Central memory CD4-positive, alpha-beta T cell (primary cell): Measurements from ENCODE around the gene SUMO4.
A peak's percentile ranks its signal among the peaks of the same experiment; 100 is the strongest.

Experiments
- DNase-seq: peaks from one replicate; pipeline ENCODE4 v3.0.0; 2022
- total RNA-seq, 3 experiments: gene quantifications; one replicate each; lab custom pipeline; 2026; lab: John Stamatoyannopoulos, UW

Gene SUMO4
- 3.1 to 7.1 (median 6.3) reads per million in 3 experiments for total RNA-seq

DNA sequence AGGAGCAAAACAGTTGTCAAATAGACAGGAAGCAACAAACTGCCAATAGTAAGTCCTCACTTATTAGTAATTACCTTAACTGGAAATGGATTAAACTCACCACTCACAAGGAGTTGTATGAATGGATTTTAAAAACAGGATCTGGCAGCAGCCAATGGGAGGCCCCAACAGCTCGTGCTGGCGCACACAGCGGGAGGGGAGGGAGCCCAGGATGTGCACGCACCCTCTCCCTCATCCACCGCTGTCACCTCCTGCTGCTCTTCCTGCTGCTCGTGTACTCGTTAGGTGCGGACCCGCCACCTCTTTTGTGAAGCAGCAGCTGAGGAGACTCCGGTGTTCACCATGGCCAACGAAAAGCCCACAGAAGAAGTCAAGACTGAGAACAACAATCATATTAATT is at the start of gene SUMO4:
TSS of gene SUMO4 (plus strand) at position 213 of the 400 bp plus-strand sequence. CDS start at position 343, 130 bp downstream.
- DNase-seq = no peak

GRCh38 chr6:149354009-149354408 is 46.1 kb upstream of the SUMO4 start:
- DNase-seq = peak; percentile 13

GRCh38 chr6:149356081-149356750 is 43.8 kb upstream of the SUMO4 start:
- no peak for DNase-seq

DNA sequence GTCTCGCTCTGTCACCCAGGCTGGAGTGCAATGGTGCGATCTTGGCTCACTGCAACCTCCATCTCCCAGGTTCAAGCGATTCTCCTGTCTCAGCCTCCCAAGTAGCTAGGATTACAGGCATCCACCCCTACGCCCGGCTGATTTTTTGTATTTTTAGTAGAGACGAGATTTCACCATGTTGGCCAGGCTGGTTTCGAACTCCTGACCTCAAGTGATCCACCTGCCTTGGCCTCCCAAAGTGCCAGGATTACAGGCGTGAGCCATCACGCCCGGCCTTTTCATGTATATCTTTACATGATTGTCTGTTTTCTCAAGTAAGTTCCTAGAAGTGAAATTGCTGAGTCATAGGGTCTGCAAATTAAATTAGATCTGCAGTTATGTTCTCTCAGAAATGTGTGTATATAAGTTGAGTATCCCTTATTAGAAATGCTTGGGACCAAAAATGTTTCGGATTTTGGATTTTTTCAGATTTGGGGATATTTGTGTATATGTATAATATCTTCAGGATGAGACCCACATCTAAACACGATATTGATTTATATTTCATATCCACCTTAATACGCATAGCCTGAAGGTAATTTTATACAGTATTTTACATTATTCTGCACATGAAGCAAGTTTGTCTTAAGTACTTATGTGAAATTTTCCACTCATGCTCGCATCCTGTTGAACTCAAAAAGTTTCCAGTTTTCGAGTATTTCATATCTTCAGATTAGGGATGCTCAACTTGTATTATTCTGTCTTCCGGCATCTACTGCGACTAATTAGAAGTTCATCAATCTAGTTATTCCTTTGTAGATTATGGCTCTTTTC is 42.1 kb upstream of the SUMO4 start:
- DNase-seq = no peak

- DNase-seq = no peak
These were observed 40.6 kb upstream of the SUMO4 start for GRCh38 chr6:149359440-149359839.

- no peak for DNase-seq
These were observed 39.5 kb upstream of the SUMO4 start for GRCh38 chr6:149360536-149360935.

DNA sequence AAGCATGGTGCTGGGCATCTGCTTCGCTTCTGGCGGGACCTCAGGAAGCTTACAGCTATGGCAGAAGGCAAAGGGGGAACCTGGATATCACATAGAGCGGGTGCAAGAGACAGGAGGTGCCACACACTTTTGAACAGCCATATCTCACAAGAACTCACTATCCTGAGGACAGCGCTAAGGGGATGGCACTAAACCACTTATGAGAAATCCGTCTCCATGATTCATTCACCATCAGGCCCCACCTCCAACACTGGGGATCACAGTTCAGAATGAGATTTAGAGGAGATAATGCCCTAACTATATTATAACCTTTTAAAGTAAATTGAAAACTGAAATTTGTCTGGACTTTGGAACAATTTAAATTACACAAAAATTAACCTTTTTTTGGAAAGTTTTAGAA is 37.8 kb upstream of the SUMO4 start:
- DNase-seq = no peak

DNA sequence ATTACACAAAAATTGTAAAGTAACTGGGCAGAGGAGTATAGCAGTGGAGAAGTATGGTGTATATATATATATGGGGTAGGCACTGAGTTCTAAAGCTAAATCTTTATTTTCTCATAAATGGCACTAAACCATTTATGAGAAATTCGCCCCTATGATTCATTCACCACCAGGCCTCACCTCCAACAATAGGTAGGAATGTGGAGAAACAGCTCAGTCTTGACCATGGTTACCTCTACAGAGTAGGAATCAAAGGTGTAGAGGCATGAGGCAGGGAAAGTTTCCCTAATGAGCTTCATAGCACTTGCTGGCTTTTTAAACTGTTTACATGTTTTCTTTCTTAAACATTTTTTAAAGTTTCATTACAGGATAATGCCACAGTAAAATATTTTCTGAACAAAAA is 36.9 kb upstream of the SUMO4 start:
- DNase-seq = no peak

DNA sequence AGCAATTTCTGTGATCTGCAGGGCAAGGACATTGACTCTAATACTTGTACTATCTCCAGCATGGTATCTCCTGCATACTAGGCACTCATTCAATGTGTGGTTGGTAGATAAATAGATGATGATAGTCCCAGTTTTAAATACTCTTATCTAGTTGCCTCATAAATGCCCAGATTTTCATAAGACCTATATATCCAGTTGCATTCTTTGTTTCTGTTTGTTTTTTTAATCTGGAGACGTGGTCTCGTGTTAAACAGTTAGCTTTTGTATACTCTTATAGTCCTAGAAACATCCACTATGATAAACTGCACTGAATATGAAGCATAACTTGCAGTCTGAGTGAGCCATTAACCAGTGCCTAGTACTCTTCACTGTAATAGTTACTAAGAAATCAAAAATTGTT is 35.5 kb upstream of the SUMO4 start:
- DNase-seq = no peak

GRCh38 chr6:149365197-149365596 is 34.9 kb upstream of the SUMO4 start:
- DNase-seq = no peak

GRCh38 chr6:149366267-149366921 is 33.7 kb upstream of the SUMO4 start:
- peak; percentile 50 for DNase-seq

GRCh38 chr6:149368065-149368464 is 32.0 kb upstream of the SUMO4 start:
- no peak for DNase-seq

DNA sequence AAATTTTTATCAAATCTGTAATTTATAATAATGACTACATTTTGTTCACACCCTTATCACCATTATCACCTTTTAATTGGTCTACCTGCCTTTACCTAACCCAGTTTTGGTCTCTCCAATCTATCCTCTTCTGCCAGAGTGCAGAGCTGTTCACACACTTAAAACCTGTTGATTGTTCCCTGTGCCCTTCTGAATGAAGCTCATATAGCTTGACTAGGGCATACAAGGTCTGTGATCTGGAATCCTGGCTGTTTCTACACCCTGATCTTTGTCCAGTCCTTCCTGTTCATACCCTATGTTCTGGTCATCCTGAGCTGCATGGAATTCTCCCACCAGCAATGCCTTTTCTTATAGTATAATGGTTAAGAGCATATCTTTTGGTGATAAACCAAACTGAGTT is 28.9 kb upstream of the SUMO4 start:
- no peak for DNase-seq

- no peak for DNase-seq
These were observed 28.0 kb upstream of the SUMO4 start for GRCh38 chr6:149372062-149372461.

GRCh38 chr6:149373511-149373910 is 26.6 kb upstream of the SUMO4 start:
- no peak for DNase-seq

- no peak for DNase-seq
These were observed 20.1 kb upstream of the SUMO4 start for GRCh38 chr6:149379977-149380376.

DNA sequence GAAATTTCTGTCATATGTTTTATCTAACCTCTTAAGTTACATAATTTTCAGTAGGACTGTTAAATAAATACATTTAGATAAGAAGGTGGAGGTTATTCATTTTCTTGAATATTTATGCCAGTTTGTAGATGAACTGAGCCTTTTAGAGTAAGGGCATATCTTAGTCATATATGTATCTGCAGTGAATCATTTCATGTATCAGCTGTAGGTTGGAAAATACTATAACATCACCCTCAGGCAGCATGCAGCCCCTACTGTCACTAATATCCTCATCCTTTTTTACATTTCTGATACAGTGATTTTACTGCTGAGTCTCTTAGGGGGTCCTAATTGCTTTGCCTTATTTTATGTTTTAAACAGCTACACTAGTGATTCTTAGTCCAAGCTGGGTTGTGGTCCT is 19.5 kb upstream of the SUMO4 start:
- DNase-seq = no peak

DNA sequence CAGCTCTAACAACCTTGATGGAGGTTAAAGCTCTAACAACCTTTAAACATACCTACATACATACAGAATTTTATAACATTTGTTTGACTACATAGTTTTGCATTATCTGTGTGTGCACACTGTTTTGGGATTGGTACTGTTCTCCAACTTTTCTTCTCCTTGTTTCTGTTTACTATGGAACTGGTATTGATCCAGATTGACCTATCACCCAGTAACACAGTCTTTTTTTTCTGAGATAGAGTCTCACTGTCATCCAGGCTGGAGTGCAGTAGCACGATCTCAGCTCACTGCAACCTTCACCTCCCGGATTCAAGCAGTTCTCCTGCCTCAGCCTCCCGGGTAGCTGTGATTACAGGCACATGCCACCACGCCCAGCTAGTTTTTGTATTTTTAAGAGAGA is 16.7 kb upstream of the SUMO4 start:
- no peak for DNase-seq

DNA sequence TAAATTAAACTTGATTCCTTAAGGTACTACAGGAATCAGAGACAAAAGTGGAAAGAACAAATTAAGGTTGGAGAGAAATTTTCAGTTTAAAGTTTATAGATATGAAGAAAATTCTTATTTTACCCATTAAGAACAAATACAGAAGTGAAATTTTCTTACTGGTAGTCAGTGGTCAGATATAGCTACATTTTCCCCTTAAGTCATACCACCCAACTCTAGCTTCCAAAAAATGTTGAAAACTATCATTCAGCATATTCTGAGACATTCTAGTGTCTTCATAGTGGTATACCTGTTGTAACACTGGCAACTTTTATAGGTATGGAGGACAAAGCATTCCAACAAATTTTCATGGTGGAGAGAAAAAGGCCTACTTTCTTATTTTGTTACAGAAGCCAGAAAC is 15.6 kb upstream of the SUMO4 start:
- DNase-seq = no peak

GRCh38 chr6:149385998-149386646 is 13.9 kb upstream of the SUMO4 start:
- DNase-seq = peak; percentile 16

- DNase-seq = no peak
These were observed 12.1 kb upstream of the SUMO4 start for GRCh38 chr6:149387779-149388512.

DNA sequence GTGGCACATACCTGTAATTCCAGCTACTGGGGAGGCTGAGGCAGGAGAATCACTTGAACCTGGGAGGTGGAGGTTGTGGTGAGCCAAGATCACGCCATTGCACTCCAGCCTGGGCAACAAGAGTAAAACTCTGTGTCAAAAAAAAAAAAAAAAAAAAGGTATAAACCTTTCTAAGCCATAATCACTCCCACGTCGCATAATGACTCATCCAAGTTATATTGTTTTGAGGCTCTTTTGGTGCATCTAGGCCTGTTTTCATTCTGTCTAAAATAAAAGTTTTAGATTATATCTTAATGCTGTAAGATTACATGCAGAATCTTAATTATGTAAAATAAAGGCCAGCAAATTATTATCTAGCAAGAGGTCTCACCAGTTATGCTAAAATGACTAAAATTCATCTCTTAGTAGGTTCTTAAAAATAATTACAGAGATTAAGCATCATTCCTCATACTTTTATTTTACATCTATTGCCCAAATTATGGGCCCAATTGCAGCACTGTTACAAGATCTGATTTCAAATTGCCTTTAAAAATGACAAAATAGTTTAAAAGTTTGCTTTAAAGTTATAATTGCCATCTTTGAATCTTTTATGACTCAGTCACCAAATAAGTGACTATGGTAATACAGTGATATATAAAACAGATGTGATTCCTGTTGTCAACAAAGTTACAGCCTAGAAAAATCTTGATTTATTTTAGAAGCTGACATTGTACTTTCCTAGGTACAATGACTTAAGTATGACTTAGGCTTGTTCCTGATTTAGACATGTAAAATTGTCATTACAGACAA is 10.4 kb upstream of the SUMO4 start:
- no peak for DNase-seq
